GM19455 (cell line): ENCODE results near the gene SMIM21.

ENCODE experiments used
- ATAC-seq: cut with Tn5 transposase; IDR thresholded peaks from one replicate; pipeline ENCODE4 v1.9.1; 2021; ENCODE audit not compliant: unreplicated experiment

SMIM21 gene

GRCh38 chr18:75427603-75428002, at the start of gene SMIM21:
SMIM21 (minus strand) TSS chr18:75427703; CDS start chr18:75427563, 140 bp downstream.
- ATAC-seq: no peak

DNA sequence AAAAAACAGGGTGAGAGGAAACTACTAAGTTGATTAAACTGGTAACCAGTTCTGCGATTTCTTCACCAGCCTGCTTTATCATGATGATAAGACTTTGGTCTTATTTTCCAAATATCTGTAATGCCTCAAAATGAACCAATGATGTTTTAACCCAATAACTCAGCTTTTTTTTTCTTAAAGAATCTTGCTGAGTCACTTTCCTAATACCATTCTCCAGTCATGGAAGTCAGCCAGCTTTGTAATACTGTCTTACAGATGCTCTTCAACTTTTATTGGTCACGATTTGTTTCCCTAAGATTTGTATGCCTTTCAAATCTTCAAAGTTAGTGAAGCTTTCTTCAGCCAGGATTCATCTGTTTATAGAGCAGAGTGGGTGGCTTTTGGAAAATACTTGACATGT, 47.7 kb upstream of the SMIM21 start:
- no peak for ATAC-seq

DNA sequence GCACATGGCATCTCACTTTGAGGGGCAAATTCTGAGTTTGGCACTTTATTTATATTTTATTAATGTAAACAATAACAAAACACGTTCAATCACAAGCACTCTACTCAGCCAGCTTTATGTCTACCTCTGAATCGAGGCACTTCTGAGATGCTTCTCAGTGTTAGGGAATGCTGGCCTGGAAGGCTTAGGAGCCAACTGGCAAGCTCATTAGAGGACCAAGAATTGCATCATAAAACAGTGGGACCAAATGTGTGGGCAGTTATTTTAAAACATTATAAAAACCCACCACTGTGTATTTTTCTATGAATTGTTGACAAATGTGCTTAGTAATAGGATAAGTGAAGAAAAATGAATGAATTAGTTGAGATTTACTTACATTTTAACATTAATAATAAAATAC, 46.8 kb upstream of the SMIM21 start:
- no peak for ATAC-seq

- no peak for ATAC-seq
Measured at GRCh38 chr18:75473316-75473715, 45.8 kb upstream of the SMIM21 start.

DNA sequence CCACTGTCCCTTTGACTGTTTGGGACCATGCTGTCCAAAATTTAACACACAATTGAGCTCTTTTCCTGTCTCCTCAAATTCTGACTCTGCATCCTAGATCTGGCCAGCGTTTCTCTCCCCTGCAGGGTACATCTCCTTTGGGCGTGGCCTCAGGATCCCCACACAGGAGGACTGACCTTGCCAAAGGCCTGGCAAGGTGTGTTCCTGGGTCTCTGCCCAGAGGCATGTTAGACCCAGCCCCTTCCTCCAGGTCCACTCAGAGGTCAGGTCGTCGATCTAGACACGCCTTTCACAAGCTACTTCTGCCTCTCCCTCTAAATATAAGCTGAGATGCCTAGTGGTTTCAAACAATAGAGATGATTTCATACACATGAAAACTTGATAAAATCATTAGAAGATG, 45.4 kb upstream of the SMIM21 start:
- no peak for ATAC-seq

GRCh38 chr18:75472396-75472795, 44.9 kb upstream of the SMIM21 start:
- ATAC-seq: no peak

DNA sequence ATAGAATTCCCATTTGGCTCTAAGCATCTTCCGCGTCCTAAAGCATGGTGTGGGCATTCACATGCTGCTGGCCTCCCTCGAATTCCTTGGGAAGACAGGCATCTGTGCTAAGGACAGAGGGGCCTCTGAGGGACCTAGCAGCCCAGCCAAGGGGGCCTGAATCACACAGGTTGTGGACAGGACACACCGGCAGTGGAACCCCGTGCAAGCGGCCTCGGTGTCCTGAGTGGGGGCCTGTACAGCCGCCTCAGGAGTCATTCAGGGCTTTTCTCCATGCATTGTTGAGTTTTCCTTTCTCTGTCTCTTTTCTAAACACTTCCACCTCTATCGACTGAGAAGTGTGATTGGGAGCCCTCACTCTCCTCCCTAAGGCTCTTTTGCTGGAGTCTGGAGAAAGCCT, 44.3 kb upstream of the SMIM21 start:
- ATAC-seq: no peak

DNA sequence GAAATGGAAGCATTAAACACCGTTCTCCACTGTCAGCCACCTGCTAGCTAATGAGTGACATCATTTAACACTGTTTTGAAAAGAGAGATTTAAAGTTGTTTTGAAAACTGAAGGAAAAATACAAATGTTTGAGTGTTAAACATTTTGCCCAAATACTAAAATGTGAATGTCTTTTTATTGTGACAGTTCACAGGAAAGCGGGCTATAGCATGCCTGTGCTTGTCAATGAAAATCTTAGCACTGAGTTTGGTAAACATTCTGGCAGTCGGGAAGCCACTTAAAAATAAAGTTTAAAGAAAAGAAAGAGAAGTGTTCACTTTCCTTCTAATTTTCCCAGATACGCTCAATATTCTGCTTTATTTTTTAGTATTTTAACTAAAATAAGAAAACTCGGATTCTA, 40.3 kb upstream of the SMIM21 start:
- no peak for ATAC-seq

GRCh38 chr18:75467281-75467795, 39.8 kb upstream of the SMIM21 start:
- no peak for ATAC-seq

DNA sequence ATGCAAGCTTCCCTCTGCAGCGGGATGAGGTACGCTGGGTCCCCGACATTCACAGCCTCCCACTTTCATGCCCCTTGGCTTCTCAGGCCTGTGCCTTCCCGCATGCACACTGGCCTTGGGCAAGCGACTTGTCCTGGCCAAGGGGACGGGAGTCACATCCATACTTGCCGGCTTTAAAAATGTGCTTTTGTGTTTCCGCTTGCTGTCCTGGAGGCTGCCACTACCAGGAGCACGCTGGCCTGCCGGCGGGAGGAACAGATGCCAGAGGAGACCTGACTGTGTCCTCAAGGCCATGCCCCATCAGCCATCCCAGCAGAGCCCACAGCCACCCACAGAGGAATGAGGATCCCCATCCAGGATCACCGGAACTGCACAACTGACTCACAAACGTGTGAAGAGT, 36.9 kb upstream of the SMIM21 start:
- ATAC-seq: no peak

- no peak for ATAC-seq
Measured at GRCh38 chr18:75462178-75462832, 34.8 kb upstream of the SMIM21 start.

DNA sequence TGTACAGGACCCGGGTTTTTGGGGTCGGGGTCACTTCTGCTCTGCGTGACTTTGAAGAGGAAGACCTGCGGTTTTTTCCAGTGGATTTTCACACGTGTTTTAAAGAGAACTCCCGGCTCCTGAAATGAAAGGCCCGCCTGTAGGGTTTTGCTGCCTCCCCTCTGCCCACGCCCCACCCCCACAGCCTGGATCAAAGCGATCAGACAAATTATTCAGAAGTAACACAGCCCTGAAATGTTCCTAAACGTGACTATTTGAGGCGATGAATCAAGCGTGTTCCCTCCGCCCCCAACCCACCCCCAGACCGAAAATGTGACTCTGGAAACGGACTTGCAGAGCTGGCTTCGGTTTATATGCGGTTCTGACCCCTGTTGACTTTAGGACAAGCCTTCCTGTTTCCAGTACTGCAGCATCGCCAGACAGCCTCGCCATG, 28.7 kb upstream of the SMIM21 start:
- ATAC-seq: no peak

- no peak for ATAC-seq
Measured at GRCh38 chr18:75455249-75456198, 28.0 kb upstream of the SMIM21 start.

GRCh38 chr18:75454022-75454795, 26.7 kb upstream of the SMIM21 start:
- no peak for ATAC-seq

DNA sequence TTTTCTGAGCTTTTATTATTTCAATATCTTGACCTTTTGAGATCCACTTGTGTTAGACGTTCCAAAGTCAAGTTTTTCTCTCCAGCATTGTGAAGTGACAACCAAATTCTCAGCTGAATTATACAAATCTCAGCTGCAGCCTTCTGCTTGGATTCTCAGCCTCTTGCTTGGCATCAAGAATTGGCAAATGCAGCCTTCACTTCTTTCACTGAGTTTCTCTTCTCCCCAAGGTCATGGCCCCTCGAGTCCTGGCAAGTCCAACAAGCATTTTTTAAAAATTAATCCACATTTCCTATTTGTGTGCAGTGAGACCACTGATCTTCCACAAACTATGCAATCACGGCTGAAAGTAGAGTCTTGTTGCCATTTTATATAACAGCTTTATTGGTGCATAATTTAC, 23.4 kb upstream of the SMIM21 start:
- no peak for ATAC-seq

DNA sequence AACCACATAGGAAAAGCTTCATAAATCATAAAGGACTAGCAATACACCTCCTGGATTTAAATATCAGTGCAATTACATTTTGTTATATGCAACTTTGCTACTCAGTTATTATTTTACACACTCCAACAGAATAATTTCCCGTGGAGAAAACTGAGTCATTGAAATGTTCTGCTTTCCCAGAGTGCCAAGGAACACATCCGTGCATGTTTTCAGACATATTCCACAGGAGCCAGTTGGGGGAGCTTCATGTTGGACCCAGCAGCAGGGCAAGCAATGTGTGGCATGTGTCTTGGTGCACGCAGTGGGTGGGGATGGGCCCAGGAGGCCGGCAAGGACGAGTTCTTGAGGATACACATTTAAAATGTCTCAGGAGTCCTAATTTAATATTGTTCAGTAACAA, 14.4 kb upstream of the SMIM21 start:
- no peak for ATAC-seq

GRCh38 chr18:75439348-75439747, 11.8 kb upstream of the SMIM21 start:
- ATAC-seq: no peak

GRCh38 chr18:75438891-75439290, 11.4 kb upstream of the SMIM21 start:
- no peak for ATAC-seq

DNA sequence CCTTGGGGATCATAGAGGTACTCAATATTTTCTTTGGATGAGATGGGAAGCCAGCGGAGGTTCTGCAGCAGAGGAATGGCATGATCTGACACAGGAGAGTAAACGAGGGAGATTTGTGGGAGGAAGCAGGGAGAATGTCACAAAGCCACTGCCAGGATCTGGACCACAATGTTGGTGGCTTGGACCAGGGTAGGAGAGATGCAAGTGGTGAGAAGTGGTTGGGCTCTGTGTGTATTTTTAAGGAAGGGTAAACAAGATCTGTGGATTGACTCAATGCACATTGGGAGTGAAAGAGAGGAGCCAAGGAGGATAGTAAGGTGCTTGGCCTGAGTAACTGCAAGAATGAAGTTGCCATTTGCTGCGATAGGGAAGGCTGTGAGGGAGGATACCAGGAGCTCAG, 10.5 kb upstream of the SMIM21 start:
- no peak for ATAC-seq

DNA sequence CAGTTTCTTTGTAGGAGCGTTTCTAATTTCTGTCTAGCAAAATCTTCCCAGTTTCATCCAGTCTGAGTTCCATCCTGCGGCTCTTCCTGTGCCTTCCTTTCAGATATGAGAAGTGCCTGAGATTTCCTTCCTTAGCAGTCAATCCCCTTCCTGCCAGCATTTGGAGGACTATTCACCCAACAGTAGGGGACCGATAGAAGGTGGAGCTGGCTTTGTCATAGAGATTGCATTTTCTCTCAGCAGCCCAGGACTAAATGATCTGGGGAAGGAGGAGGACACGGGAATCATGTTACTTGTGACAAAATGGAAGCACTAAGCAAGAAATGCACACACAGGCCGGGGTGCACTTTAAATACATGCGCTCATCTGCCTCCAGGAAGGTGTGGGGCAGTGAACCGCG, 5.6 kb upstream of the SMIM21 start:
- ATAC-seq: no peak

- no peak for ATAC-seq
Measured at GRCh38 chr18:75429975-75430374, 2.5 kb upstream of the SMIM21 start.
